ENCODE measurements around the gene PHETA1. TPM values are rescaled to one million over a fixed set of nuclear protein-coding genes. Genes with fewer than 3 reads are reported as not detected.
"Not testable (repeated sequence)": the region's sequence is repeated elsewhere in the genome, so short reads cannot be mapped to it uniquely, and the experiment has no call there.

The PHETA1 gene
- total RNA-seq, 1 experiment from 2014 or later = 10.1 TPM

DNA sequence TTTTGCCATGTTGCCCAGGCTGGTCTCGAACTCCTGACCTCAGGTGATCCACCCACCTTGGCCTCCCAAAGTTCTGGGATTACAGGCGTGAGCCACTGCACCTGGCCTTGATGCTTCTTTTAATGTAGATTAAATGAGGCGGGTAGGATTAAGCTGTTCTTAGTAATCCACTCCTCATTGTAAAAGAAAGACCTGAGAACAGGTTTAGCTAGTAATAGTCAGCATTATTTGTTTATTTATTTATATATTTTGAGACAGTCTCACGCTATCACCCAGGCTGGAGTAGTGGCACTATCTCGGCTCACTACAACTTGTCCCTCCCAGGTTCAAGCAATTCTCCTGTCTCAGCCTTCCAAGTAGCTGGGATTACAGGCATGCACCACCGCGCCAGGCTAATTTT is 27.4 kb upstream of the PHETA1 start:
- not testable (repeated sequence) for H3K27me3 ChIP-seq (ENCODE audit: control insufficient read depth, insufficient read depth, low read length); H3K36me3 ChIP-seq (replicated peaks; ENCODE audit: control insufficient read depth, insufficient read depth, low read length)
- peak; percentile 6 for DNase-seq

DNA sequence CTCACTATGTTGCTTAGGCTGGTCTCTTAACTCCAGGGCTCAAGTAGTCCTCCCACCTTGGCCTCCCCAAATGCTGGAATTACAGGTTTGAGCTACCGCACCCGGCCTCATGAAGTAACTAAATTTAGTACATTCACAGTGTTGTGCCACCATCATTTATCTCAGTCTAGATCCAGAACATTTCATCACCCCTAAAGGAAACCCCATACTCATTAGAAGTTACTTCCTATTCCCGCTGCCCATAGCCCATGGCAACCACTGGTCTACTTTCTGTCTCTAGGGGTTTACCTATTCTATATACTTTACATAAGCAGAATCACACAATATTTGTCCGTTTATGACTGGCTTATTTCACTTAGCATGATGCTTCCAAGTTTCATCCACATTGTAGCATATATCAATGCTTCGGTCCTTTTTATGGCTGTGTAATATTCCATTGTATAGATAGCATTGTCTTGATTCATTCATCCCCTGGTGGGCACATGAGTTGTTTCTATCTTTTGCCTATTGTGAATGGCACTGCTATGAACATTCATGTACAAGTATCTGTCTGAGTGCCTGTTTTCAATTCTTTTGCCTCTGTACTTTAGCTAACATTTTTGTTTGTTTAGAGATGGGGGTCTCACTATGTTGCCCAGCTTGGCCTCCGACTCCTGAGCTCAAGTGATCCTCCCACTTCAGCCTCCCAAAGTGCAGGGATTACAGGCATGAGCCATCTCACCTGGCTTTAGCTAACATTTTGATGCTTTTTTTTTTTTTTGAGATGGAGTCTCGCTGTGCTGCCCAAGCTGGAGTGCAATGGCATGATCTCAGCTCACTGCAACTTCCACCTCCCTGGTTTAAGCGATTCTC is 26.7 kb upstream of the PHETA1 start:
- peak; percentile 1 for DNase-seq
- no peaks in the 10 kb centered on the region for H3K27me3 ChIP-seq (ENCODE audit: control insufficient read depth, insufficient read depth, low read length)
- no peak overlapping the region for H3K4me3 ChIP-seq (ENCODE audit: insufficient read depth, low read depth, low read length)
- H3K36me3 ChIP-seq (replicated peaks; ENCODE audit: control insufficient read depth, insufficient read depth, low read length) = no peaks in the 10 kb centered on the region

More for the DNA sequence above, 27.4 kb upstream of the PHETA1 start:
- H3K4me3 ChIP-seq (ENCODE audit: insufficient read depth, low read depth, low read length) = not testable (repeated sequence)

DNA sequence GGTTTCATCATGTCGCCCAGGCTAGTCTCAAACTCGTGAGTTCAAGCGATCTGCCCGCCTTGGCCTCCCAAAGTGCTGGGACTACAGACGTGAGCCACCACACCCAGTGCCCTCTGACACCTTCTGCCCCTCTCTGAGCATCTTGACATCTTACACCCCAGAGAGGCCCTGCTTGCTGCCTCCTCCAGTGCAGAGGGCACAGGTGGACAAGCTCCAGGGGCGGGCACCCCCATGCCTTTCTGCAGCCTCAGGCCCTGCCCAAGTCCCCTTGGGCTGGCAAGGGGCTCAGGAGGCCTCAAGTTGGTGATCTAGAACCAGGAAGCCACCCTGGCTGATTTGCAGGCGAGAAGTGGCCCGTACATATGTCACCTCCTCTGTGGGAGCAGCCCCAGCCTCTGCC is 25.6 kb upstream of the PHETA1 start:
- Histone ChIP-seq H3K27me3 (ENCODE audit: control insufficient read depth, insufficient read depth, low read length) (no peaks in the 10 kb centered on the region), H3K36me3 (replicated peaks; ENCODE audit: control insufficient read depth, insufficient read depth, low read length) (no peaks in the 10 kb centered on the region), H3K4me3 (ENCODE audit: insufficient read depth, low read depth, low read length) (no peak overlapping the region)
- DNase-seq = peak; percentile 30

DNA sequence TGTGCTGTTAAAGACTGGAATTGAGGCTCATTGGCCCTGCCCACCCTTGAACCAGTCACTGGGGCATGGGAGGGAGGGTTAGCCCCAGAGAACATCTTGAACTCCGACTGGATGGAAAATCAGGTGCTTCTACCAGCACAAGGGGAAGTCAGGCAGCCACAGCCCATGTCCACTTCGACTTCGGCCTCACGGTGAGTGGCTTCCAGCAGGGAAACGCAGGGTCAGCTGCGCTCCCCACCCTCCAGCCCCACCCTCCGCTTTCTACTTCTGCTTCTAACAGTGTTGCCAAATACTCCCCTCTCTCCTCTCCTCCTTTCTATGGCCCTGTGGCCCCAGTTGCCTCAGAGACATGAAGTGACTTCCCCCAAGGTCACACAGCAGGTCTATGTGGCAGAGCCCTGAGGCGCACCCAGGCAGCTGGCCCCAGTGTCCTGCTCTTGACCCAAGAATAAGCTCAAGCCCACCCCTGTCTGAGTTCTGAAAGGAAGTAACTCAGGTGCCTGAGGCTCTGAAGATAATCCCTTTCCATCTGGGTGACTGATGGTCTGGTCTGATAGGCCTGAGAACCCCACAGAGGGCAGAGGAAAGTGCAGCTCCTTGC is 24.9 kb upstream of the PHETA1 start:
- Histone ChIP-seq H3K4me3 (ENCODE audit: insufficient read depth, low read depth, low read length) (no peak overlapping the region), H3K27me3 (ENCODE audit: control insufficient read depth, insufficient read depth, low read length) (no peaks in the 10 kb centered on the region), H3K36me3 (replicated peaks; ENCODE audit: control insufficient read depth, insufficient read depth, low read length) (no peaks in the 10 kb centered on the region)
- peak; percentile 37 for DNase-seq

DNA sequence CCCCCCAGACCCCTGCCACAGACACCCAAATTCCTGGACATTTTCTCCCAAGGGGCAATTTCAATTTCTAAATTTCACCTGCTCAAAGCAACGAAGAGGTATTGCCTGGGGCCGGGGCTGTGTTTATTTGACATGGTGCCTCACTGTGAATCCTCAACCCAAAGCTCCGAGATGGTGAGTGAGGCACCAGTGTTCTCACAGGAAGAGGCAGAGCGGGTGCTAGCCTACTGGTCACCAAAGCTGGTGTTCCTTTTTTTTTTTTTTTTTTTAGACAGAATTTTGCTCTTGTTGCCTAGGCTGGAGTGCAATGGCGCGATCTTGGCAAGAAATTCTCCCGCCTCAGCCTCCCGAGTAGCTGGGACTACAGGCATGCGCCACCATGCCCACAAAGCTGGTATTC is 22.0 kb upstream of the PHETA1 start:
- peak; percentile 16 for DNase-seq
- no peaks in the 10 kb centered on the region for H3K27me3 ChIP-seq (ENCODE audit: control insufficient read depth, insufficient read depth, low read length)

DNA sequence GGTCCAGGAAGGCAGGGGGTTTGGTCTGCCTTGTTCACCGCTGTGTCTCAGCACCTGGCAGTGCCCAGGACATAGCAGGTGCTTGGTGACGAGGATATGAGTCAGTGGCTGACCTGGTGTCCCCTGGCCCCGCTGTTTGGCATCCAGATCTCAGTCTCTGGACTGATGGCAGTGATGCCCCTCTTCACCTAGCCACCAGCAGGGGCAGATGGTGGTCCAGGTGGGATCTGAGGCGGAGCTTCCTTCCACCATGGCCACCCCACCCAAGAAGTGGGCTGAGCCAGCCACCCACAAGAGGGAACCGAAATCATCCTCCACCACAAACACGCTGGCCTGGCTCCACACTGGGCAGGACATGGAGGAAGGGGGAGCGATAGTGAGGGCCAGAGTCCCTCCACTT is 20.7 kb upstream of the PHETA1 start:
- DNase-seq = peak; percentile 53
- Histone ChIP-seq H3K27me3 (ENCODE audit: control insufficient read depth, insufficient read depth, low read length) (no peaks in the 10 kb centered on the region), H3K36me3 (replicated peaks; ENCODE audit: control insufficient read depth, insufficient read depth, low read length) (no peaks in the 10 kb centered on the region), H3K4me3 (ENCODE audit: insufficient read depth, low read depth, low read length) (no peak overlapping the region)

More for the DNA sequence above, 22.0 kb upstream of the PHETA1 start:
- H3K36me3 ChIP-seq (replicated peaks; ENCODE audit: control insufficient read depth, insufficient read depth, low read length) = no peaks in the 10 kb centered on the region
- H3K4me3 ChIP-seq (ENCODE audit: insufficient read depth, low read depth, low read length) = no peak overlapping the region

DNA sequence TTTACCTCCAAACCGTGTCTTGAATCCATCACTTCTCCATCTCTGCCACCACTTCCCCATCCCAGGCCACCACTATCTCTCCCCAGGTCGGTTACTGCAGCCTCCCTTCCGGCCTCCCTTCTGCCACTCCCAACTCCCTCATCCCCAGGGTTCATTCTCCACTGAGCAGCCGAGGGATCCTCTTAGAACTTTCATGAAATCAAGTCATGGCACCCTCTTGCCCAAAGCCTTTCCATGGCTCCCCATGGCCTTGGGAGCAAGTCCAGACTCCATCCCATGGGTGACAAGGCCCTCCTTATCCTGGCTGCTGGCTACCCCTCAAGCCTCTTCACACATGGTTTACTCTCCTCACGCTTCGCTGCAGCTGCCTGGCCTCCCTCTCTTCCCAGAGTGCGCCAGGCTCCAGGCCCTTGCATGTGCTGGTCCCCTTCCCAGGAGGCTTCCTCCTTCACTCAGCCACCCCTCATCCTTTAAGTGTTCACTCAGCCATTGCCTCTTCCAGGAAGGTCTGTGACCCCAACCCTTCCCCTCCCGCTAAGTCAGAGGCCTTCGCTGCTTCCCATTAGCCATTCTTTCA is 18.9 kb upstream of the PHETA1 start:
- DNase-seq = no peak
- Histone ChIP-seq H3K27me3 (ENCODE audit: control insufficient read depth, insufficient read depth, low read length) (no peaks in the 10 kb centered on the region), H3K36me3 (replicated peaks; ENCODE audit: control insufficient read depth, insufficient read depth, low read length) (no peaks in the 10 kb centered on the region), H3K4me3 (ENCODE audit: insufficient read depth, low read depth, low read length) (no peak overlapping the region)

DNA sequence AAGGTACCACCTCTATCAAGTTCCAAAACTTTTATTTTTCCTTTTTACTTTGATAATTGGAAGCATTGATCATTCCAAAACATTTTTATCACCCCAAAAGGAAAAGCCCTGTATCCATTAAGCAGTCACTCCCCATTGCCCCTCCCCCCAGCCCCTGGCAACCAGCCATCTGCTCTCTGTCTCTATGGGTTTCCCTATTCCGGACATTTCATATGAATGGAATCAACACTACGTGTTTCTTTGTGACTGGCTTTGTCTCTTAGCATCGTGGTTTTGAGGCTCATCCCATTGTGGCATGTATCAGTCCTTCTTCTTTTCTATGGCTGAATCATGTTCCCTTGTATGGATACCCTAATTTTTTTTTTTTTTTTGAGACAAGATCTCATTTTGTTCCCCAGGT is 18.0 kb upstream of the PHETA1 start:
- DNase-seq = no peak
- H3K4me3 ChIP-seq (ENCODE audit: insufficient read depth, low read depth, low read length) = no peak overlapping the region
- H3K27me3 ChIP-seq (ENCODE audit: control insufficient read depth, insufficient read depth, low read length) = no peaks in the 10 kb centered on the region
- H3K36me3 ChIP-seq (replicated peaks; ENCODE audit: control insufficient read depth, insufficient read depth, low read length) = no peaks in the 10 kb centered on the region

DNA sequence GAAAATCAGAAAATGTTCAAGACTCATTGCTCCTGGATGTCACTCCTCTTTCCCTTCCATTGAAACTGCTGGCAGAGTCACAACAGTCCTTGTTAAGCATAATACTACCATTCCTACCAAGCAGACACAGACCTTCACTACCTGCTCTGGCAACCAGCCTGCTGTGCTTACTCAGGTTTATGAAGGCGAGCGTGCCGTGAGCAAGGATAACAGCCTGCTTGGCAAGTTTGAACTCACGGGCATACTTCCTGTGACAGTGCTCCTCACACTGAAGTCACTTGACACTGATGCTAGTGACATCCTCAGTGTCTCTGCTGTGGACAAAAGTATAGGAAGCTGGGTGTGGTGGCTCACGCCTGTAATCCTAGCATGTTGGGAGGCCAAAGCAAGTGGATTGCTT is 15.7 kb upstream of the PHETA1 start:
- Histone ChIP-seq H3K27me3 (ENCODE audit: control insufficient read depth, insufficient read depth, low read length) (no peaks in the 10 kb centered on the region), H3K4me3 (ENCODE audit: insufficient read depth, low read depth, low read length) (no peak overlapping the region), H3K36me3 (replicated peaks; ENCODE audit: control insufficient read depth, insufficient read depth, low read length) (no peaks in the 10 kb centered on the region)
- no peak for DNase-seq

DNA sequence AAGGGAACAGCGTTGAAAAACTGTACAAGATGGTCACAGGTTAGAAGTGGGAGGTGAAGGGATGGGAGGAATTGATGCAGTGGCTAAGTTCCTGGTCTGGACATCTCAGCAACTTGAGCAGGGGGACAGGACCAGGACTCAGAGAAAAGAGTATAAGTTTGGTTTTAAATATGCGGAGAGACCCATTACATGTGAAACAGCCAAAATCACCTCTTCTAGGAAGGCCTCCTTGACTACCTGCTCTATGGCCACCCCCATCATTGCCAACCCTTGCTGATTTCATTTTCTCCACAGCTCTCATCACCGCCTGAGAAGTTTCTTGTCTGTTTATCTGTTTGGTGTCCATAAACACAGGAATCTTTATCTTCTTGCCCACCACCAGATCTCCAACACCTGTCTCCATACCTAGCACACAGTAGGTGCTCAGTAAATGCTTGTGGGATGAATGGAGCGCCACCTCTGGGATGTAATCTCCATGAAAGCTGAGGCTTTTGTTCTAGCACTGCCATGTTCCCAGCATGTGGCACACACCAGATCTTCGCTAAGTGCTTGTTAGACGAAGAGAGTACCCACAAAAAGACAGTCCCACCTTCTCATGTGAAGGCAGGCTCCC is 11.2 kb upstream of the PHETA1 start:
- no peaks in the 10 kb centered on the region for H3K27me3 ChIP-seq (ENCODE audit: control insufficient read depth, insufficient read depth, low read length)

DNA sequence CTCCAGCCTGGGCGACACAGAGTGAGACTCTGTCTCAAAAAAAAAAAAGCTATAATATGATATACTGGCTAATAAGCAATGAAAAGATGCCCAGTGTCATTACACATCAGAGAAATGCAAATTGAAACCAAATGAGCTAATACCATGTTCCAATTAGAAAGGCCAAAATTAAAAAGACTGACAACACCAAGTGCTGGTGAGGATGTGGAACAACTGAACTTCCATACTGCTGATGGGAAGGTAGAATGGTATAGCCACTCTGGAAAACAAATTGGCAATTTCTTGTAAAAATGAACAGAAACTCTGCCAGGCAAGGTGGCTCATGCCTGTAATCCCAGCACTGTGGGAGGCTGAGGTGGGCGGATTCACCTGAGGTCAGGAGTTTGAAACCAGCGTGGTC is 8.5 kb upstream of the PHETA1 start:
- no peak overlapping the region for H3K4me3 ChIP-seq (ENCODE audit: insufficient read depth, low read depth, low read length)
- H3K27me3 ChIP-seq (ENCODE audit: control insufficient read depth, insufficient read depth, low read length) = no peaks in the 10 kb centered on the region
- DNase-seq = no peak

More for the DNA sequence above, 11.2 kb upstream of the PHETA1 start:
- no peaks in the 10 kb centered on the region for H3K36me3 ChIP-seq (replicated peaks; ENCODE audit: control insufficient read depth, insufficient read depth, low read length)
- no peak for DNase-seq
- H3K4me3 ChIP-seq (ENCODE audit: insufficient read depth, low read depth, low read length) = no peak overlapping the region

DNA sequence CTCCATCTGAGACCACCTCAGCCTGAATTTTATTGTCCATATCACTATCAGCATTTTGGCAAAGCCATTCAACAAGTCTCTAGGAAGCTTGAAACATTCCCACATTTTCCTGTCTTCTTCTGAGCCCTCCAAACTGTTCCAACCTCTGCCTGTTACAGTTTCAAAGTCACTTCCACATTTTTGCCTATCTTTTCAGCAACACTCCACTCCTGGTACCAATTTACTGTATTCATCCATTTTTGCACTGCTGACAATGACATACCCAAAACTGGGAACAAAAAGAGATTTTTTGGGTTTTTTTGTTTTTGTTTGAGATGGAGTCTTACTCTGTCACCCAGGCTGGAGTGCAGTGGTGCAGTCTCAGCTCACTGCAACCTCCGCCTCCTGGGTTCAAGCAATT is 4.3 kb upstream of the PHETA1 start:
- DNase-seq; H3K27me3 ChIP-seq (ENCODE audit: control insufficient read depth, insufficient read depth, low read length); H3K36me3 ChIP-seq (replicated peaks; ENCODE audit: control insufficient read depth, insufficient read depth, low read length); H3K4me3 ChIP-seq (ENCODE audit: insufficient read depth, low read depth, low read length): not testable (repeated sequence)

More for the DNA sequence above, 8.5 kb upstream of the PHETA1 start:
- H3K36me3 ChIP-seq (replicated peaks; ENCODE audit: control insufficient read depth, insufficient read depth, low read length) = no peaks in the 10 kb centered on the region

DNA sequence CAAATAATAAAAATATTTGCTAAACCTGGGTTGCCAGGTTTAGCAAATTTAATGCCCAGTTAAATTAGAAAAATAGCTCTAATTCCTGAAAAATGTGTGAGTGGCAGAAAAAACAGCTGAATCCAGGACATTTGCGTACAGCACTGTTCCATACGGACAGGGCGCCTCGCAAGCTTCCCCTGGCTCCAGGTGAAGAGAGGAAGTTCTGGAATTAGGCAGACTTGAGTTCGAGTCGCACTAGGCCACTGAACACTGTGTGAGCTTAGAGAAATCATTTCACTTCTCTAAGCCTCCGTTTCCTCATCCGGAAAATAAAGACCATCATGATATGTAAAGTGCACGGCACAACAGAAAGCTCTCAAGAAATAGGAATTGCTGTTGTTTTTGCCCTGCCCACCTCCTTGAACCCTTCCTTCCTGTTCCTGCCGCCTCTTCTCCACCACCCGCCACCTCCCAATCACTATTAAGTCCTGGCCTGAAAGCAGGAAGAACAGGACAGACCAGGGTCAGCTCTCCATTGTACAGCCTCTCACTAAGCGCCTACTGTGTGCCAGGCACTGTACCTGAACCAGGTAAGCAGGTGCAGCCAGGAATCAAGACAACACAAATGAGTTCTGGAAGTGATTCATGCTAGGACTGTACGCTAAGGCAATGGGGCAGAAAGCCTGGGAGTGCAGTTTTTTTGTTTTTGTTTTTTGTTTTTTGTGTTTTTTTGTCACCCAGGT is 763 bp upstream of the PHETA1 start:
- Histone ChIP-seq H3K27me3 (ENCODE audit: control insufficient read depth, insufficient read depth, low read length) (peaks cover 8% of the 10 kb centered on the region), H3K4me3 (ENCODE audit: insufficient read depth, low read depth, low read length) (peak overlapping the region; percentile 87), H3K36me3 (replicated peaks; ENCODE audit: control insufficient read depth, insufficient read depth, low read length) (peaks cover 2% of the 10 kb centered on the region)
- DNase-seq = no peak

DNA sequence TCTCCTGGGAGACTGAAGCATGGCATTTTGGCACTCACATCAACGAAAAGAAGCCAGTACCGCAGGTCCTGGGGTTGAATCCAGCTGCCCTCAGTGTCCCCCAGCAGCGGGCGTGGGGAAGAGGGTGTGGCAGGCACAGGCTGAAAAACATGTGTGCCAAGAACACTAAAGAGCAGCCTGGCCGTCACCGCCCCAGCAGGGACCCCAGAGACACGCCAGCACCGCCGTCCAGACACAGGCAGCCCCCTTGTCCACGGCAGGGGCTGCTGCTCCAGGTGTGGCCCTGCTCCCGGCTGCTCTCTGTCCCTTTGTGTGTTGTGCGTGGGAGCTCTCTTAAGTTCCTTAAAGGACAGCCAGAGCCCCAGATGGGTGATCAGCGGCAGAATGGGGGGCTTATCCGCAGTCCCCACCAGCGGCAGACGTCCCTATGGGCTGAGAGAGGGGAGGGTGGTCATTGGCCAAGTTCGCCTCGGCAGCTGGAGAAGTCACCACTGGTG is 556 bp downstream of the PHETA1 start:
- Histone ChIP-seq H3K36me3 (replicated peaks; ENCODE audit: control insufficient read depth, insufficient read depth, low read length) (peaks cover 2% of the 10 kb centered on the region), H3K4me3 (ENCODE audit: insufficient read depth, low read depth, low read length) (peak overlapping the region; percentile 87), H3K27me3 (ENCODE audit: control insufficient read depth, insufficient read depth, low read length) (peaks cover 8% of the 10 kb centered on the region)
- no peak for DNase-seq

Data from H7 (cell line).